ENCODE data around the gene REEP3. TPM values are rescaled to one million over a fixed set of nuclear protein-coding genes. Genes with fewer than 3 reads are reported as not detected.

REEP3 gene
- total and polyA plus RNA-seq, 2 of the 4 experiments (the other 2 are of a cell fraction): 11.7 to 28.9 TPM

GRCh38 chr10:63530409-63530808, 9.2 kb downstream of the REEP3 start:
- Histone ChIP-seq H3K14ac (replicated peaks; ENCODE audit: low read depth, low read length) (no peak overlapping the region), H3K9ac (ENCODE audit: low read depth, low read length) (no peak overlapping the region), H3K27me3 (ENCODE audit: control insufficient read depth, insufficient read depth, low read length) (no peaks in the 10 kb centered on the region), H3K9me3 (ENCODE audit: control insufficient read depth, insufficient read depth, low read length) (no peaks in the 10 kb centered on the region), H2AK5ac (ENCODE audit: low read depth, low read length) (no peak overlapping the region), H3K27ac (ENCODE audit: insufficient read depth, low read length) (no peak overlapping the region), H3K18ac (ENCODE audit: low read depth, low read length) (no peak overlapping the region), H4K5ac (ENCODE audit: low read depth, low read length) (no peak overlapping the region), H2AFZ (replicated peaks; ENCODE audit: low read length, poor library complexity) (no peak overlapping the region), H3K23ac (ENCODE audit: low read depth, low read length) (no peak overlapping the region), H3K9me1 (ENCODE audit: insufficient read depth, low read length) (peaks cover 4% of the 10 kb centered on the region; the same call in 1 of the 2 replicates), H4K20me1 (ENCODE audit: insufficient read depth, low read length) (peaks cover 2% of the 10 kb centered on the region; the same call in 1 of the 2 replicates), H2BK120ac (ENCODE audit: low read depth, low read length) (no peak overlapping the region), H3K36me3 (ENCODE audit: control insufficient read depth, insufficient read depth, low read length) (peaks cover 6% of the 10 kb centered on the region), H4K8ac (ENCODE audit: low read depth in 2 of 2, low read length in 2 of 2) (no peak overlapping the region), H4K91ac (ENCODE audit: insufficient read depth, low read depth, low read length) (no peak overlapping the region), H2BK5ac (ENCODE audit: low read depth, low read length, poor library complexity, severe bottlenecking) (no peak overlapping the region), H3K4ac (ENCODE audit: low read depth, low read length) (no peak overlapping the region), H2AK9ac (replicated peaks; ENCODE audit: low read depth, low read length, poor library complexity) (no peak overlapping the region), H2BK15ac (ENCODE audit: low read depth, low read length) (no peak overlapping the region), H3K4me2 (ENCODE audit: low read depth, low read length) (no peak overlapping the region), H3K4me1 (ENCODE audit: control insufficient read depth, insufficient read depth, low read length) (no peaks in the 10 kb centered on the region), H3K79me1 (ENCODE audit: low read depth in 1 of 2, low read length in 2 of 2) (peaks cover 31 to 44% of the 10 kb centered on the region in 2 experiments), H2BK20ac (ENCODE audit: low read depth, low read length) (no peak overlapping the region), H3K4me3 (ENCODE audit: insufficient read depth, low read depth, low read length) (no peak overlapping the region), H3K56ac (ENCODE audit: extremely low read depth, insufficient read depth, low read length) (no peak overlapping the region)
- in situ Hi-C loops (cut with MboI; ENCODE audit: low sequenced_read_pairs): no loop called here
- ChIA-PET CTCF (interaction anchor here (0.6 to 1.4 kb wide), 2 partner anchors 17 to 152 kb away, joined by 3 to 4 read pairs; no protein-coding TSS in a partner anchor), POLR2A (ENCODE audit: unreplicated experiment) (interaction anchor here (0.6 kb wide), 1 partner anchor 9 kb away, joined by 6 read pairs; the partner anchor contains the start of gene REEP3)
- TF ChIP-seq MAZ (IDR thresholded peaks at IDR 0.05; ENCODE audit: borderline replicate concordance, low read depth, low read length) (no peak), CTCF (conservative IDR thresholded peaks at IDR 0.05; ENCODE audit: low read depth, low read length) (no peak), POLR2A (IDR thresholded peaks at IDR 0.05; ENCODE audit: low read depth, low read length) (no peak), SMC3 (IDR thresholded peaks at IDR 0.05; ENCODE audit: low read depth, low read length) (no peak), RFX5 (IDR thresholded peaks at IDR 0.05; ENCODE audit: low read depth, low read length) (no peak), CEBPB (IDR thresholded peaks at IDR 0.05; ENCODE audit: low read depth, low read length) (no peak), MAFK (IDR thresholded peaks at IDR 0.05; ENCODE audit: low read depth, low read length) (no peak), FOS (IDR thresholded peaks at IDR 0.05; ENCODE audit: low read depth, low read length) (no peak), ELK1 (IDR thresholded peaks at IDR 0.05; ENCODE audit: borderline replicate concordance, low read depth, low read length) (no peak), CHD1 (IDR thresholded peaks at IDR 0.05; ENCODE audit: low read depth, low read length) (no peak), RCOR1 (IDR thresholded peaks at IDR 0.05; ENCODE audit: insufficient replicate concordance, low read length) (no peak), USF2 (IDR thresholded peaks at IDR 0.05; ENCODE audit: low read depth, low read length) (no peak), RAD21 (IDR thresholded peaks at IDR 0.05; ENCODE audit: low read length) (no peak), MXI1 (IDR thresholded peaks at IDR 0.05; ENCODE audit: borderline replicate concordance, low read depth, low read length) (no peak), BHLHE40 (IDR thresholded peaks at IDR 0.05; ENCODE audit: low read depth, low read length) (no peak), NFE2L2 (IDR thresholded peaks at IDR 0.05; ENCODE audit: low read depth, low read length) (no peak)
- intact Hi-C loops (cut with micrococcal nuclease): no loop called here
- BruUV-seq (replicated peaks): no TSS peak
- dilution Hi-C loops (cut with HindIII; ENCODE audit: low sequenced_read_pairs, unreplicated experiment): no loop called here
- DNase-seq: no peak
- no peak for ATAC-seq (ENCODE audit: low read depth)

Data from IMR-90 (cell line).